Adrenal gland (tissue), 12 donors: Measurements from ENCODE around the gene KDM2B. TPM values are rescaled to one million over a fixed set of nuclear protein-coding genes. Genes with fewer than 3 reads are reported as not detected.

Experiments
- DNase-seq, 7 donors: peaks; one replicate each; pipeline ENCODE4 v3.0.0-alpha.2; 2019 to 2020
- H3K27ac ChIP-seq, 5 donors: fragments of 200-600 bp; sonication (generic) in 4 of 5; 1 replicate in 3 of 5; 2 replicates in 2 of 5; pipeline versions ENCODE4 v1.5.1 to v1.8.0; 2016 to 2020; ENCODE audit warnings: mild to moderate bottlenecking in 1 of 5
- H3K27me3 ChIP-seq: fragments of 200-600 bp; 2 replicates; pipeline ENCODE4 v1.8.0; 2021
- H3K36me3 ChIP-seq, 2 donors: fragments of 200-600 bp; replicated peaks in 1 of 2; 1 replicate in 1 of 2; 2 replicates in 1 of 2; pipeline versions ENCODE4 v1.5.1 to v1.8.0; 2018 to 2022
- H3K4me1 ChIP-seq, 2 donors: fragments of 200-600 bp; replicated peaks in 1 of 2; 1 replicate in 1 of 2; 2 replicates in 1 of 2; pipeline versions ENCODE4 v1.5.1 to v1.8.0; 2018 to 2021
- H3K4me3 ChIP-seq, 4 donors: fragments of 200-600 bp; sonication (generic) in 3 of 4; one replicate each; pipeline ENCODE4 v1.5.1; 2016 to 2018
- H3K9me3 ChIP-seq, 3 donors: fragments of 200-600 bp; sonication (generic) in 1 of 3; replicated peaks in 1 of 3; 1 replicate in 2 of 3; 2 replicates in 1 of 3; pipeline versions ENCODE4 v1.5.1 to v1.8.0; 2016 to 2021
- CTCF ChIP-seq, 6 experiments: fragments of 450-650 bp in 4 of 6; fragments of 200-600 bp in 2 of 6; sonication (generic) in 1 of 6; IDR thresholded peaks; 1 replicate in 5 of 6; 2 replicates in 1 of 6; pipeline versions ENCODE4 v1.5.1 to v1.8.0; 2016 to 2021; ENCODE audit warnings: antibody characterized with exemption in 6 of 6, mild to moderate bottlenecking in 2 of 6, moderate library complexity in 1 of 6
- POLR2A ChIP-seq, 2 donors: fragments of 450-650 bp; IDR thresholded peaks; one replicate each; pipeline ENCODE4 v1.6.1; 2017; ENCODE audit warnings: antibody characterized with exemption in 2 of 2, mild to moderate bottlenecking in 2 of 2, moderate library complexity in 1 of 2
- WGBS, 4 donors: extraction: QIAGEN DNeasy Blood & Tissue Kit in 2 of 4; methylation state at CpG; one replicate each; pipeline versions ENCODE4 v1.1.5 to v1.1.7; 2013 to 2017; 5-methylcytosine and 5-hydroxymethylcytosine counted together
- intact Hi-C, 2 donors: fragments of 100-400 bp; cut with DNase I; formaldehyde crosslinking; loops; one replicate each; pipeline versions ENCODE4 v1.14.1 to v1.15.0; 2022 to 2023
- polyA plus RNA-seq, 3 donors: library from polyadenylated mRNA; stranded (reverse); fragments of 200-250 nt in 2 of 3; fragments of 350-450 nt in 1 of 3; fragmentation: Illumina TruSeq in 1 of 3; extraction: RNeasy Lipid Tissue Mini Kit (QIAGEN cat#74804) in 1 of 3; gene quantifications; one replicate each; pipeline ENCODE4 v1.2.3, GENCODE V29; 2013 to 2014
- total RNA-seq, 9 donors: library from RNA; depleted of rRNA in 4 of 9; stranded (reverse); fragments of >200 nt in 4 of 9; fragments of 120-200 nt in 1 of 9; fragmentation: NEBNext Ultra II Directional in 1 of 9; extraction: Animal tissue kit (Norgen Biotek cat#: 25700) in 1 of 9; gene quantifications; one replicate each; pipeline versions ENCODE4 v1.1.0 to v1.2.4, GENCODE V29; 2013 to 2023
- donor health status: healthy with polysubstance abuse.
- donor health status: Bipolar disorder and iron deficiency.
- donor health status: DM: yes; HTN: yes; CAD: no.
- donor health status: DM: no; HTN: no; CAD: no.
- donor health status: DM: no; HTN: no; CAD: no.
- donor health status: DM: yes; HTN: yes; CAD: no.

The KDM2B gene
- total and polyA plus RNA-seq, 12 donors: 5.0 to 40.6 (median 17.2) TPM

- H3K4me3 ChIP-seq: no peak overlapping the region
- no peak overlapping the region for H3K27ac ChIP-seq
- 95 to 100% (median 96%) methylated on average over 2 of the region's 2 CpGs for WGBS, 4 donors
- no peak for TF ChIP-seq CTCF (IDR thresholded peaks at IDR 0.05)
- TF ChIP-seq POLR2A (IDR thresholded peaks at IDR 0.05): no peak
- peaks cover 0 to 12% of the 10 kb centered on the region in 2 donors for H3K36me3 ChIP-seq
- H3K9me3 ChIP-seq: no peaks in the 10 kb centered on the region
- no peaks in the 10 kb centered on the region for H3K27me3 ChIP-seq
- intact Hi-C loops: no loop called here
- H3K4me1 ChIP-seq: peaks cover 0 to 16% of the 10 kb centered on the region in 2 donors
- DNase-seq: no peak
These were observed 175.6 kb downstream of the KDM2B start for GRCh38 chr12:121405211-121405610.

GRCh38 chr12:121404734-121405133 is 176.1 kb downstream of the KDM2B start:
- Histone ChIP-seq H3K36me3 (peaks cover 0 to 12% of the 10 kb centered on the region in 2 donors), H3K9me3 (no peaks in the 10 kb centered on the region), H3K27me3 (no peaks in the 10 kb centered on the region), H3K27ac (no peak overlapping the region), H3K4me1 (peaks cover 0 to 16% of the 10 kb centered on the region in 2 donors), H3K4me3 (no peak overlapping the region)
- intact Hi-C loops: no loop called here
- TF ChIP-seq POLR2A (IDR thresholded peaks at IDR 0.05) (no peak), CTCF (IDR thresholded peaks at IDR 0.05) (no peak)
- WGBS, 4 donors: 78 to 95% (median 88%) methylated on average over 1 of the region's 1 CpG
- DNase-seq: peak in 6 of 7 donors; percentile 43 to 85 (median 50)

- DNase-seq: no peak
- Histone ChIP-seq H3K4me1 (peaks cover 0 to 23% of the 10 kb centered on the region in 2 donors), H3K9me3 (no peaks in the 10 kb centered on the region), H3K27me3 (no peaks in the 10 kb centered on the region), H3K36me3 (peaks cover 0 to 12% of the 10 kb centered on the region in 2 donors), H3K4me3 (no peak overlapping the region), H3K27ac (no peak overlapping the region)
- intact Hi-C loops: no loop called here
- 92 to 95% (median 94%) methylated on average over 5 of the region's 5 CpGs for WGBS, 4 donors
- TF ChIP-seq POLR2A (IDR thresholded peaks at IDR 0.05): no peak
- TF ChIP-seq CTCF (IDR thresholded peaks at IDR 0.05): no peak
These were observed 177.1 kb downstream of the KDM2B start for GRCh38 chr12:121403721-121404120.

GRCh38 chr12:121400332-121401139 is 180.3 kb downstream of the KDM2B start:
- H3K36me3 ChIP-seq: peaks cover 0 to 4% of the 10 kb centered on the region in 2 donors
- peak overlapping the region; percentile 37 to 92 (median 71) for H3K4me3 ChIP-seq
- no peaks in the 10 kb centered on the region for H3K9me3 ChIP-seq
- DNase-seq: peak; percentile 32 to 67 (median 44)
- TF ChIP-seq POLR2A (IDR thresholded peaks at IDR 0.05) (no peak), CTCF (IDR thresholded peaks at IDR 0.05) (peak in 1 of 6 experiments; percentile 7)
- 2 to 8% (median 4%) methylated on average over 10 to 48 of the region's 48 CpGs for WGBS, 4 donors
- no peaks in the 10 kb centered on the region for H3K27me3 ChIP-seq
- peaks cover 0 to 25% of the 10 kb centered on the region in 2 donors for H3K4me1 ChIP-seq
- intact Hi-C loops: no loop called here
- peak overlapping the region; percentile 43 to 96 (median 89) for H3K27ac ChIP-seq
